HepG2 (cell line): ENCODE results near the gene C12orf56. TPM values are rescaled to one million over a fixed set of nuclear protein-coding genes. Genes with fewer than 3 reads are reported as not detected.

ENCODE experiments used
- ATAC-seq: fragments of 200-7000 bp; cut with Tn5 transposase; 3 replicates; pipeline ENCODE4 v1.9.1; 2020; ENCODE audit warnings: mild to moderate bottlenecking, moderate library complexity
- BruUV-seq: library from RNA; stranded (reverse); fragments of 400-500 nt; replicated peaks from 2 replicates; lab custom pipeline; 2021; lab: Mats Ljungman, UMichigan
- CTCF ChIA-PET: fragments of 300-600 bp; formaldehyde crosslinking; extraction: SDS; loops from one replicate; lab custom pipeline; 2021; ENCODE audit warnings: low total read pairs, inconsistent platforms, low intra/inter-chr PET ratio; lab: Yijun Ruan, JAX
- POLR2A ChIA-PET: fragments of 350-600 bp; sonication (Branson Sonifier 250); formaldehyde crosslinking; loops from one replicate; lab custom pipeline; 2020; ENCODE audit warnings: antibody characterized with exemption, inconsistent platforms; lab: Yijun Ruan, JAX
- DNase-seq: peaks from one replicate; pipeline ENCODE4 v3.0.0-alpha.2; 2015; ENCODE audit warnings: low spot score
- FAIRE-seq: peaks from 3 replicates; lab custom pipeline; 2011; peaks lifted over from hg19 to GRCh38; lab: Jason Lieb, UNC
- H2AFZ ChIP-seq: one replicate; pipeline ENCODE4 v1.6.1; 2011; ENCODE audit warnings: low read length, inconsistent platforms
- H3K27ac ChIP-seq: fragments of 300-600 bp; 3 replicates; pipeline ENCODE4 v1.8.0; 2011; ENCODE audit warnings: mixed run types, mild to moderate bottlenecking, mixed read lengths, low read length, inconsistent platforms; ENCODE audit not compliant: insufficient read depth; ENCODE audit errors: extremely low read length
- H3K27me3 ChIP-seq, 2 experiments: fragments of 200-600 bp in 1 of 2; 2 replicates in 1 of 2; 3 replicates in 1 of 2; pipeline versions ENCODE4 v1.6.0 to v1.8.0; 2011; ENCODE audit warnings: low read length in 2 of 2, mild to moderate bottlenecking in 2 of 2, moderate library complexity in 2 of 2, inconsistent platforms in 1 of 2; ENCODE audit not compliant: insufficient read depth in 2 of 2, control insufficient read depth in 1 of 2
- H3K36me3 ChIP-seq, 2 experiments: fragments of 200-600 bp in 1 of 2; replicated peaks in 1 of 2; 2 replicates in 1 of 2; 3 replicates in 1 of 2; pipeline versions ENCODE4 v1.5.1 to v1.8.0; 2011; ENCODE audit warnings: low read length in 2 of 2, inconsistent platforms in 1 of 2; ENCODE audit not compliant: insufficient read depth in 2 of 2, control insufficient read depth in 1 of 2
- H3K4me1 ChIP-seq: 2 replicates; pipeline ENCODE4 v1.5.1; 2012; ENCODE audit warnings: low read length, inconsistent platforms; ENCODE audit not compliant: insufficient read depth
- H3K4me2 ChIP-seq: 2 replicates; pipeline ENCODE4 v1.6.0; 2011; ENCODE audit warnings: low read depth, low read length, inconsistent platforms
- H3K4me3 ChIP-seq, 3 experiments: fragments of 200-600 bp in 1 of 3; sonication (generic), shearing (Covaris generic) in 1 of 3; replicated peaks in 1 of 3; 2 replicates each; pipeline ENCODE4 v1.5.1; 2011 to 2016; ENCODE audit warnings: low read length in 3 of 3, inconsistent platforms in 2 of 3, low read depth in 2 of 3, mild to moderate bottlenecking in 2 of 3, control low read depth in 1 of 3, mixed read lengths in 1 of 3; ENCODE audit not compliant: insufficient read depth in 1 of 3
- H3K79me2 ChIP-seq: one replicate; pipeline ENCODE4 v1.6.1; 2011; ENCODE audit warnings: low read length, inconsistent platforms; ENCODE audit not compliant: insufficient read depth
- H3K9ac ChIP-seq: 2 replicates; pipeline ENCODE4 v1.6.0; 2011; ENCODE audit warnings: mild to moderate bottlenecking, low read depth, low read length, inconsistent platforms; ENCODE audit not compliant: insufficient read depth
- H3K9me3 ChIP-seq: 2 replicates; pipeline ENCODE4 v1.5.1; 2012; ENCODE audit warnings: mild to moderate bottlenecking, low read length
- H4K20me1 ChIP-seq: 2 replicates; pipeline ENCODE4 v1.6.0; 2011; ENCODE audit warnings: inconsistent platforms, mild to moderate bottlenecking, low read length, moderate library complexity; ENCODE audit not compliant: insufficient read depth
- BHLHE40 ChIP-seq: IDR thresholded peaks from 2 replicates; pipeline ENCODE4 v1.6.1; 2011; ENCODE audit warnings: low read length, improper control_type of control experiment
- CERS6 ChIP-seq: sonication (generic); formaldehyde crosslinking; IDR thresholded peaks from 2 replicates; pipeline ENCODE4 v1.5.0; 2020; ENCODE audit warnings: missing genetic modification reagents
- FOSL2 ChIP-seq: sonication (generic); formaldehyde crosslinking; IDR thresholded peaks from 2 replicates; pipeline ENCODE4 v1.4.0; 2020; ENCODE audit warnings: missing genetic modification reagents
- GFI1 ChIP-seq: sonication (generic); formaldehyde crosslinking; IDR thresholded peaks from 2 replicates; pipeline ENCODE4 v1.5.0; 2020; ENCODE audit warnings: missing genetic modification reagents, mild to moderate bottlenecking, borderline replicate concordance
- GLI4 ChIP-seq: sonication (generic); formaldehyde crosslinking; IDR thresholded peaks from 2 replicates; pipeline ENCODE4 v1.5.1; 2020; ENCODE audit warnings: missing genetic modification reagents, mild to moderate bottlenecking, moderate library complexity, borderline replicate concordance
- LRRFIP1 ChIP-seq: sonication (generic); formaldehyde crosslinking; conservative IDR thresholded peaks from 2 replicates; pipeline ENCODE4 v1.4.0; 2020; ENCODE audit warnings: missing genetic modification reagents
- MAZ ChIP-seq, 2 experiments: sonication (generic) in 1 of 2; formaldehyde crosslinking in 1 of 2; IDR thresholded peaks; 2 replicates each; pipeline versions ENCODE4 v1.5.0 to v1.6.1; 2012 to 2020; ENCODE audit warnings: low read depth in 2 of 2, mild to moderate bottlenecking in 2 of 2, borderline replicate concordance in 1 of 2, improper control_type of control experiment in 1 of 2, low read length in 1 of 2, missing genetic modification reagents in 1 of 2, moderate library complexity in 1 of 2
- NAIF1 ChIP-seq: sonication (generic); formaldehyde crosslinking; IDR thresholded peaks from 2 replicates; pipeline ENCODE4 v1.5.0; 2020; ENCODE audit warnings: mild to moderate bottlenecking, missing genetic modification reagents, borderline replicate concordance
- NFE2 ChIP-seq: sonication (generic); formaldehyde crosslinking; IDR thresholded peaks from 2 replicates; pipeline ENCODE4 v1.4.0; 2020; ENCODE audit warnings: missing genetic modification reagents
- NFYB ChIP-seq: sonication (generic); formaldehyde crosslinking; IDR thresholded peaks from 2 replicates; pipeline ENCODE4 v1.4.0; 2020; ENCODE audit warnings: missing genetic modification reagents
- NR3C1 ChIP-seq: sonication (generic); formaldehyde crosslinking; IDR thresholded peaks from 2 replicates; pipeline ENCODE4 v1.4.0; 2020; ENCODE audit warnings: missing genetic modification reagents
- ONECUT2 ChIP-seq: sonication (generic); formaldehyde crosslinking; IDR thresholded peaks from 2 replicates; pipeline ENCODE4 v1.4.0; 2020; ENCODE audit warnings: missing genetic modification reagents
- PRMT3 ChIP-seq: sonication (generic); formaldehyde crosslinking; IDR thresholded peaks from 2 replicates; pipeline ENCODE4 v1.8.1; 2022; ENCODE audit warnings: low read depth, mild to moderate bottlenecking, moderate library complexity, missing genetic modification reagents, borderline replicate concordance
- TEAD3 ChIP-seq: optimal IDR thresholded peaks from 2 replicates; pipeline ENCODE3; 2016; ENCODE audit warnings: borderline replicate concordance
- ZBTB1 ChIP-seq: sonication (generic); formaldehyde crosslinking; IDR thresholded peaks from 2 replicates; pipeline ENCODE4 v1.4.0; 2020; ENCODE audit warnings: missing genetic modification reagents, borderline replicate concordance
- ZNF577 ChIP-seq: sonication (generic); formaldehyde crosslinking; IDR thresholded peaks from 2 replicates; pipeline ENCODE4 v1.4.0; 2020; ENCODE audit warnings: mild to moderate bottlenecking, low read depth, missing genetic modification reagents, borderline replicate concordance
- ZNF607 ChIP-seq: sonication (generic); formaldehyde crosslinking; IDR thresholded peaks from 2 replicates; pipeline ENCODE4 v1.5.1; 2020; ENCODE audit warnings: missing genetic modification reagents, mild to moderate bottlenecking, borderline replicate concordance
- ZSCAN22 ChIP-seq: sonication (generic); formaldehyde crosslinking; IDR thresholded peaks from 2 replicates; pipeline ENCODE4 v1.4.0; 2020; ENCODE audit warnings: mild to moderate bottlenecking, missing genetic modification reagents
- WGBS: methylation state at CpG from one replicate; pipeline ENCODE4 v1.1.6; 2017; ENCODE audit warnings: low lambda C conversion rate; 5-methylcytosine and 5-hydroxymethylcytosine counted together
- in situ Hi-C: cut with HindIII; loops from 2 replicates; pipeline ENCODE4 v1.10.0; 2017; ENCODE audit warnings: low pct_unique_long_range_greater_than_20kb; ENCODE audit not compliant: extremely low pct_ligation_motif_present
- intact Hi-C: fragments of 100-400 bp; cut with micrococcal nuclease; formaldehyde crosslinking; loops from one replicate; pipeline ENCODE4 v1.10.0; 2022; ENCODE audit not compliant: unreplicated experiment
- polyA plus RNA-seq, 8 experiments: library from polyadenylated mRNA; depleted of rRNA in 3 of 8; stranded (reverse) in 7 of 8; unstranded in 1 of 8; fragments of >200 nt; fragmentation: Illumina TruSeq in 4 of 8; extraction: Trizol in 4 of 8; gene quantifications; 2 replicates each; pipeline versions ENCODE4 v1.2.1 to v1.2.3, GENCODE V29; 2011 to 2016; ENCODE audit warnings: low read depth in 4 of 8, missing spikeins in 1 of 8, mixed read lengths in 1 of 8; ENCODE audit not compliant: insufficient read depth in 1 of 8
- total RNA-seq, 5 experiments: library from RNA; depleted of rRNA; stranded (reverse); fragments of >200 nt; fragmentation: Illumina TruSeq; extraction: Trizol; gene quantifications; 2 replicates each; pipeline ENCODE4 v1.2.3, GENCODE V29; 2016; ENCODE audit warnings: low read depth in 1 of 5
- TF ChIP-seq, protein P1 (sequence below): sonication (generic); formaldehyde crosslinking; IDR thresholded peaks from 2 replicates; pipeline ENCODE4 v1.8.0; 2023; ENCODE audit warnings: mild to moderate bottlenecking, missing genetic modification reagents

Gene C12orf56
- total and polyA plus RNA-seq, 2 of the 13 experiments (the other 11 are each of a cell fraction or from before 2014, with no cell fraction given), result 0.07 TPM; not detected in 1

- TF ChIP-seq LRRFIP1 (CRISPR knock-in tag), result no peak
- TF ChIP-seq ONECUT2 (CRISPR knock-in tag), result no peak
- TF ChIP-seq BHLHE40, result no peak
- no peak for TF ChIP-seq NFYB
- no peak for TF ChIP-seq ZNF607
Measured at GRCh38 chr12:64400041-64400440, 9.5 kb upstream of the C12orf56 start (continued).

DNA sequence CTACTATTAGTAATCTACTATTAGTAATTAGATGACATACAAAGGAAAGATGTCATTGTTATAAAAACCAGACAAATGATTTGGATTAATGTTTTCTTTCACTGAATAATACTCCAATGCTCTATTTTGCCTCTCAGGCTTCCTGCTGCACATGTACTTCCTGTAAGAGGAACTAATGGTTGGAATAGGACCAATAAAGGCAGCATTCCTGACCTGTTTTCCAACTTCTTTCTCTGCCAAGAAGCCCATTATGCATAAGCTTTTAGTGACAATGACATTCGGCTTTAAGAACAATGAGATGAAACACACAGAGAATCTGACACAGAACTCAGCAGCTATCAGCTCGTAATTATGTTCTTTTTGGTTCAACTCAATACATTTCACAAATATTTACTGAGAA is 5.2 kb upstream of the C12orf56 start:
- no peak overlapping the region for H3K9ac ChIP-seq
- CTCF ChIA-PET, result no interaction called here
- no peaks in the 10 kb centered on the region for H3K9me3 ChIP-seq
- WGBS, result 28% methylated on average over 2 of the region's 2 CpGs
- DNase-seq (no peak), ATAC-seq (no peak), FAIRE-seq (no peak)
- H3K4me3 ChIP-seq, result no peak overlapping the region
- H3K27me3 ChIP-seq, result peaks cover 0 to 5% of the 10 kb centered on the region in 2 experiments; a peak in 1 of 5 replicates
- H3K4me2 ChIP-seq, result no peak overlapping the region
- 0 out of 2 replicates have a peak, but pooled peaks cover 3% of the 10 kb centered on the region for H3K4me1 ChIP-seq
- no peak overlapping the region for H2AFZ ChIP-seq
- POLR2A ChIA-PET, result no interaction called here
- H3K27ac ChIP-seq, result no peak overlapping the region
- in situ Hi-C loops, result loop anchor here (10.0 kb wide), 1 partner anchor 121 kb away; no protein-coding TSS in a partner anchor
- no peaks in the 10 kb centered on the region for H3K79me2 ChIP-seq
- BruUV-seq, result no TSS peak
- H3K36me3 ChIP-seq, result no peaks in the 10 kb centered on the region
- no peaks in the 10 kb centered on the region for H4K20me1 ChIP-seq
- intact Hi-C loops, result no loop called here
- TF ChIP-seq, protein P1, sequence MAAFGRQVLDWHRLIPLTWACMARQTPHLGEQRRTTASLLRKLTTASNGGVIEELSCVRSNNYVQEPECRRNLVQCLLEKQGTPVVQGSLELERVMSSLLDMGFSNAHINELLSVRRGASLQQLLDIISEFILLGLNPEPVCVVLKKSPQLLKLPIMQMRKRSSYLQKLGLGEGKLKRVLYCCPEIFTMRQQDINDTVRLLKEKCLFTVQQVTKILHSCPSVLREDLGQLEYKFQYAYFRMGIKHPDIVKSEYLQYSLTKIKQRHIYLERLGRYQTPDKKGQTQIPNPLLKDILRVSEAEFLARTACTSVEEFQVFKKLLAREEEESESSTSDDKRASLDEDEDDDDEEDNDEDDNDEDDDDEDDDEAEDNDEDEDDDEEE (CRISPR knock-in tag), result no peak
- TF ChIP-seq ZNF577 (CRISPR knock-in tag), result no peak
- no peak for TF ChIP-seq NAIF1 (CRISPR knock-in tag)
- TF ChIP-seq PRMT3 (CRISPR knock-in tag), result no peak
- TF ChIP-seq TEAD3, result no peak
- TF ChIP-seq NFE2 (CRISPR knock-in tag), result no peak
- no peak for TF ChIP-seq CERS6 (CRISPR knock-in tag)
- no peak for TF ChIP-seq GFI1 (CRISPR knock-in tag)
- no peak for TF ChIP-seq GLI4 (CRISPR knock-in tag)
- TF ChIP-seq MAZ (IDR thresholded peaks at IDR 0.05; ENCODE audit: borderline replicate concordance, low read depth, low read length), result no peak
- TF ChIP-seq MAZ (CRISPR knock-in tag; IDR thresholded peaks at IDR 0.05; ENCODE audit: low read depth), result no peak
- no peak for TF ChIP-seq NR3C1
- TF ChIP-seq ZBTB1 (CRISPR knock-in tag), result no peak
- TF ChIP-seq FOSL2, result no peak
- no peak for TF ChIP-seq ZSCAN22 (CRISPR knock-in tag)
